COLO668 (cell line): ENCODE results near the gene SELENOV.
A peak's percentile ranks its signal among the peaks of the same experiment; 100 is the strongest.
"Not testable (repeated sequence)": the region's sequence is repeated elsewhere in the genome, so short reads cannot be mapped to it uniquely, and the experiment has no call there.

Source experiments
- DNase-seq: peaks from one replicate; lab custom pipeline; 2025; ENCODE audit not compliant: unreplicated experiment; lab: John Stamatoyannopoulos, UW

SELENOV gene

GRCh38 chr19:39514840-39515550 lies at the start of gene SELENOV:
TSS of gene SELENOV (plus strand) at chr19:39515139. CDS start at chr19:39515213, 74 bp downstream.
- peak; percentile 16 for DNase-seq

- DNase-seq: no peak
These were observed 48.8 kb upstream of the SELENOV start for GRCh38 chr19:39465956-39466747.

- DNase-seq: no peak
These were observed 47.0 kb upstream of the SELENOV start for GRCh38 chr19:39467941-39468340.

- no peak for DNase-seq
These were observed 45.9 kb upstream of the SELENOV start for GRCh38 chr19:39469036-39469435.

DNA sequence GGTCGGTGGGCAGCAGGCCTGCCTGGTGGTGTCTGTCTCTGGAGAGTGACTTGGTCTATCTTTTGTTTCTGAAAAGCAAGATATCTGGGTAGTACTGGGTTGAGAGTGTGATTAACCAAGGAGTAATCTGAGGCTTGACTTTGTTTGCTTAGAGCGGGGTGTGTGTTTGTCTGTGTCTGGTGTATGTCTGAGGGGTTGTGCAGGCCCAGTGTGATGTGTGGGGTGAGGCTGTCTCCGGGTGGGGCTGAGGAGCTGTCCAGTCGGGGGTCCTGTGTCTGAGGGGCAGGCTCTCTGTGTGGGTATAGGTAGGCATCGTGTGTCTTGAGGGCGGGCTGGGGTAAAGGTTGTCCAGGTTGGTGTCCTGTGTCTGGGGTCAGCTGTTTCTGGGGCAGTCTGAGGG lies 45.4 kb upstream of the SELENOV start:
- no peak for DNase-seq

- DNase-seq: no peak
These were observed 44.1 kb upstream of the SELENOV start for GRCh38 chr19:39470724-39471339.

GRCh38 chr19:39471756-39472536 lies 43.0 kb upstream of the SELENOV start:
- no peak for DNase-seq

- no peak for DNase-seq
These were observed 42.0 kb upstream of the SELENOV start for GRCh38 chr19:39472746-39473442.

GRCh38 chr19:39473443-39473960 lies 41.4 kb upstream of the SELENOV start:
- no peak for DNase-seq

DNA sequence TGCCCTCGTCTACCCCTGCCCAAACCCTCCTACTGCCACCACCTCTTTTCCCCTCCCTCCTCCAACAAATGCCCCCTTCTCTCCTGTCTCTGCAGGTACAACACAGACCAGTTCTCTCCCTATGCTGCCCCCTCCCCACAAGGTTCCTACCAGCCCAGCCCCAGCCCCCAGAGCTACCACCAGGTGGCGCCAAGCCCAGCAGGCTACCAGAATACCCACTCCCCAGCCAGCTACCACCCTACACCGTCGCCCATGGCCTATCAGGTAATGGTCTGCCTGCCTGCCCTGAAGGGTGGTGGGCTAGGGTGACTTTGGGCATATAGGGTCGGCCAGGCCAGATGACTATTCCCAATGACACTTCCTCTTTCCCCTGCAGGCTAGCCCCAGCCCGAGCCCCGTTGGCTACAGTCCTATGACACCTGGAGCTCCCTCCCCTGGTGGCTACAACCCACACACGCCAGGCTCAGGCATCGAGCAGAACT lies 40.8 kb upstream of the SELENOV start:
- peak; percentile 59 for DNase-seq

DNA sequence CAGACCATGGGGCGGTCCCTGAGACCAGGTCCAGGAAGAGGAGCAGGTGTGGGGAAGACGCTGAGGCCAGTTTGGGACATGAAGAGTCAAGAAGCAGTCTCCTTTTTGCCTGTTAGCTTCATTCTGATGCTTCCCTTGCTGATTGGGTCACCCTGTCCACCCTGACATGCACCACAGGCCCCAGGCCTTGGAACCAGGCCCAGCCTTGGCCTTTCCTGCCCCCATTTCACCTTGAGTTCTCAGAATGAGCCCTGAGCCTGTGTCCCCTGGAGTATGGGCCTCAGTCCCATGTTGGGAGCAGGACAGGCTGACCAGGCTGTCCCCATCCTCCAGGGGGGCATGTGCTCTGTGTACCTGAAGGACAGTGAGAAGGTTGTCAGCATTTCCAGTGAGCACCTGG lies 39.2 kb upstream of the SELENOV start:
- DNase-seq: no peak

- DNase-seq: not testable (repeated sequence)
These were observed 35.6 kb upstream of the SELENOV start for GRCh38 chr19:39479319-39479801.

GRCh38 chr19:39479916-39480315 lies 35.0 kb upstream of the SELENOV start:
- no peak for DNase-seq

DNA sequence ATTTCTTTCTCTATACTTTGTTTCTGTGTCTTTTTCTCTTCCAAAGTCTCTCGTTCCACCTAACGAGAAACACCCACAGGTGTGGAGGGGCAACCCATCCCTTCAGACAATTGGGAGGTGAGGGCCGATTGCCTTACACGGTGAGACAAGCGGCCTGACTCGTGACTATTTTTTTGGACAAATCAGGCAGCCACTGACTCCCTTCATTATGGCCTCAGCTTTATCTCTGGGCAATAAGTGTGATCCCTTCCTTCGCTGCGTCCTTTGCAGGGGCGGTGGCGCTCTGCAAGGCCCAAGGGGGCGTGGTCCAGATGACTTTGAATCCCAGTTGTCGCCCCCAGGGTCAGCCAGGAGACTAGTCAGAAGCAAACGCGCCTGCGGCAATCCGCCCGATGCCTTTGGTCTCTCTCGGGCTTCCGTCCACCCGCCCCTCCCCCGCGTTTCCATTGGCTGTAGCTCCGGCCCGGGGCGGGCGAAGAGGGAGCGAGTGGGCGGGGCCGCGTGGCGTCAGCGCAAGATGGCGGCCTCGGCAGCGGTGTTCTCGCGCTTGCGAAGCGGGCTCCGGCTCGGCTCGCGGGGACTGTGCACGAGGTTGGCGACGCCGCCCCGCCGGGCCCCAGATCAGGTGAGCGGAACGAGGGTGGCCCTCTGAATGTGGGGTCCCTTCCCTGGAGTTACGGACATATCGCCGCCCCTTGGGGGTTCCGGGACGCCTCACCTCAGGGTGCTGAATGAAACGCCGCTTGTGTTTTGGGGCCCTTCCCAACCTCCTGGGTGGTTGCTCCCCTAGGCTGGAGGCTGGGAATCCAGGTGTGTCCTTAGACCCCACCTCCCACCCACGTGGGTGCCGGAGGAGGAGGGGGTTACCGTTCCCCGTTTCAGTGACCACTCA lies 34.4 kb upstream of the SELENOV start, which contains the start of gene TIMM50:
Gene TIMM50, plus strand, starts transcription at position 502 of the 892 bp plus-strand sequence. Its CDS starts 16 bp downstream, at position 518.
- peak; percentile 99 for DNase-seq

- DNase-seq: no peak
These were observed 33.8 kb upstream of the SELENOV start for GRCh38 chr19:39481229-39481545.

- DNase-seq: no peak
These were observed 33.3 kb upstream of the SELENOV start for GRCh38 chr19:39481676-39482075.

DNA sequence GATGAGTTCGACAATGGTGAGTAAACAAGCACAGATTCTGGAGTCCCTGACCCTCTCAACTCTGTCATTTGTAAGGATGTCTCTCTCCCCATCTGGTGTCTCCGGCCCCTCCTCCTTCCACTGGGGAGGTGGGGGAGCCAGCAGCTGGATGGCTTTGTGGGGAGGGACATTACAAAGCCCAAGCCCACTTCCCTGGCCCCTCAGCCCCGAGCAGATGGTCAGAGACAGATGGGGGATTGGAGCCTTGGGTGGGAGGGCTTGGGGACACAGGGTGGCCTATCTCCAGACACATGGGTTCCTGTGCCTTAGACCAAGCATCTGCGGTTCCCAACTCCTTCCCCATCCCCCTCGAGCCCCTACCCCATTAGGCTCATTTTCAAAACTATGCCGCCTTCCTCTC lies 31.8 kb upstream of the SELENOV start:
- no peak for DNase-seq

DNA sequence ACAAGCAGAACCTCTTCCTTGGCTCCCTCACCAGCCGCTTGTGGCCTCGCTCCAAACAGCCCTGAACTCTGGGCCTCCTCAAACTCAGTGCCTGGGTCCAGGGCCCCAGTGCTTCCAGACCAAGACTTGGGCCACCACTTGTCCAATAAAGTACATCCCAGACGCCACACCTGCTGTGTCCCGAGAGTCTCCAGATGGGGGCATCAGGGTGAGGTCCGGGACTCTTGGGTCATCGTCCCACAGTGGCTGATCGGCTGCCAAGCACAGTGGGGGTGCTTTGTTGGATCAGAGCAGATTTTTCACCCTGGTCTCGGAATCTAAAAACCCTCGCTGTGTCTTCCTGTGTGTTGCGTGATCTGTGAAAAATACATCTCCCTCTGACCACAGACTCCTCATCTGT lies 25.2 kb upstream of the SELENOV start:
- DNase-seq: no peak

DNA sequence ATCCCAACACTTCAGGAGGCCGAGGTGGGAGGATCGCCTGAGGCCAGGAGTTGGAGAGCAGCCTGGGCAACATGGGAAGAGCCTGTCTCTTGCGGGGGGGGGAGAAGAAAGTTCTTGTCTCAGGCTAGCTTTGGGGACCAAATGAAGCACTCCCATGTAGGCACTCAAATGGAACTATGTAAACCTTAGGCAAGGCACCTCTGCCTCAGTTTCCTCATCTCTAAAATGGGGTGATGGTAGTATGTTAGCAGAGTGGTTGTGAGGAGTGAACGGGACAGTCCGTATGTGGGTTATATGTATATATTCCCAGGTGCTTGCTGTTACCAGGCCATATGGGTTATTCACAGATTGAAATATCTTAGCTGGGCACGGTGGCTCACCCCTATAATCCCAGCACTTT lies 22.7 kb upstream of the SELENOV start:
- no peak for DNase-seq
